Right atrium auricular region (tissue), 2 donors: ENCODE results near the gene SHH. TPM values are rescaled to one million over a fixed set of nuclear protein-coding genes. Genes with fewer than 3 reads are reported as not detected.

Source experiments
- DNase-seq: peaks from one replicate; pipeline ENCODE4 v3.0.0-alpha.2; 2019; ENCODE audit warnings: low spot score
- H3K27ac ChIP-seq, 2 donors: fragments of 200-600 bp; sonication (generic); 1 replicate in 1 of 2; 2 replicates in 1 of 2; pipeline ENCODE4 v1.5.1; 2016 to 2019
- H3K27me3 ChIP-seq, 2 donors: fragments of 200-600 bp; sonication (generic); one replicate each; pipeline versions ENCODE4 v1.5.1 to v1.6.0; 2017 to 2019
- H3K36me3 ChIP-seq: fragments of 200-600 bp; sonication (generic); one replicate; pipeline ENCODE4 v1.5.1; 2016
- H3K4me1 ChIP-seq, 2 donors: fragments of 200-600 bp; sonication (generic); one replicate each; pipeline versions ENCODE4 v1.5.1 to v1.6.0; 2017 to 2019
- H3K4me3 ChIP-seq, 2 donors: fragments of 200-600 bp; sonication (generic); 1 replicate in 1 of 2; 2 replicates in 1 of 2; pipeline ENCODE4 v1.5.1; 2017 to 2019; ENCODE audit warnings: mild to moderate bottlenecking in 1 of 2, moderate library complexity in 1 of 2
- H3K9me3 ChIP-seq, 2 donors: fragments of 200-600 bp; sonication (generic); one replicate each; pipeline ENCODE4 v1.5.1; 2019
- CTCF ChIP-seq, 2 donors: fragments of 200-600 bp; sonication (generic); IDR thresholded peaks; one replicate each; pipeline ENCODE4 v1.5.1; 2019; ENCODE audit warnings: antibody characterized with exemption in 2 of 2
- total RNA-seq, 2 donors: library from RNA; depleted of rRNA; stranded (reverse); fragments of >200 nt; gene quantifications; one replicate each; pipeline ENCODE4 v1.1.0, GENCODE V29; 2016

Gene SHH
- not detected for total RNA-seq

GRCh38 chr7:155811895-155812761, at the start of gene SHH:
TSS of gene SHH (minus strand) at chr7:155812463. CDS start at chr7:155812122, 341 bp downstream.
- H3K27ac ChIP-seq: no peak within 1 kb of the TSS
- H3K4me1 ChIP-seq: peaks cover 0 to 34% of the 10 kb centered on the region in 2 donors
- H3K36me3 ChIP-seq: no peaks in the 10 kb centered on the region
- no peaks in the 10 kb centered on the region for H3K9me3 ChIP-seq
- DNase-seq: no peak
- H3K27me3 ChIP-seq: peaks cover 10 to 41% of the 10 kb centered on the region in 2 donors
- no peak within 1 kb of the TSS for H3K4me3 ChIP-seq
- TF ChIP-seq CTCF (IDR thresholded peaks at IDR 0.05): no peak

DNA sequence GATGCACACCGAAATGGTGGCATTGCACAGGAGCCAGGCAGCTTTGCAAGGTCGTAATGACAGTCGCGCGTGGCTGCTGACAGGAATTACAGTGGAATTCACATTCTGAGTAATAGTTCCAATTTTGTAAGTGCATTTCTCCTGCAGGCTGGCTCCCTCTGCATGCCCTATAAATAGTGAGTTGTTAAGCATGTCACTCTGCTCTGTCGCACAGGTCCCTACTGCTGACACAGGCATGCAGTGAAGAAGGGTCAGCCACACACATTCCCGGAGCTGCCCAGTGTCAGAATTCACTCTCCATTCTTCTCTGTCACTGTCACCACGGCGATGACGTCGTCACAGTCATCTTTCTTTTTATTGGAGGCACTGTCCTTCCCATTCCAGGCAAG, 49.2 kb upstream of the SHH start:
- TF ChIP-seq CTCF (IDR thresholded peaks at IDR 0.05): no peak
- H3K36me3 ChIP-seq: no peaks in the 10 kb centered on the region
- H3K4me3 ChIP-seq: no peak overlapping the region
- H3K9me3 ChIP-seq: no peaks in the 10 kb centered on the region
- no peak overlapping the region for H3K27ac ChIP-seq
- no peaks in the 10 kb centered on the region for H3K27me3 ChIP-seq
- no peak for DNase-seq
- peaks cover 0 to 16% of the 10 kb centered on the region in 2 donors for H3K4me1 ChIP-seq

- Histone ChIP-seq H3K27me3 (no peaks in the 10 kb centered on the region), H3K27ac (no peak overlapping the region), H3K4me1 (peaks cover 0 to 16% of the 10 kb centered on the region in 2 donors), H3K9me3 (no peaks in the 10 kb centered on the region), H3K36me3 (no peaks in the 10 kb centered on the region), H3K4me3 (no peak overlapping the region)
- no peak for DNase-seq
- TF ChIP-seq CTCF (IDR thresholded peaks at IDR 0.05): no peak
These were observed 48.7 kb upstream of the SHH start for GRCh38 chr7:155860840-155861479.

- DNase-seq: no peak
- Histone ChIP-seq H3K27me3 (no peaks in the 10 kb centered on the region), H3K4me1 (peaks cover 0 to 16% of the 10 kb centered on the region in 2 donors), H3K9me3 (no peaks in the 10 kb centered on the region), H3K36me3 (no peaks in the 10 kb centered on the region), H3K27ac (no peak overlapping the region), H3K4me3 (no peak overlapping the region)
- TF ChIP-seq CTCF (IDR thresholded peaks at IDR 0.05): no peak
These were observed 48.2 kb upstream of the SHH start for GRCh38 chr7:155860461-155860839.

- Histone ChIP-seq H3K4me1 (peaks cover 0 to 16% of the 10 kb centered on the region in 2 donors), H3K4me3 (no peak overlapping the region), H3K9me3 (peaks cover 0 to 15% of the 10 kb centered on the region in 2 donors), H3K27ac (no peak overlapping the region), H3K36me3 (no peaks in the 10 kb centered on the region), H3K27me3 (no peaks in the 10 kb centered on the region)
- no peak for DNase-seq
- no peak for TF ChIP-seq CTCF (IDR thresholded peaks at IDR 0.05)
These were observed 46.3 kb upstream of the SHH start for GRCh38 chr7:155858521-155859061.
